ENCODE data around the gene TPRN.

Gene TPRN

GRCh38 chr9:137220317-137221094, 20.0 kb upstream of the TPRN start:
- TF ChIP-seq CTCF (IDR thresholded peaks at IDR 0.05) = no peak
- peaks cover 0 to 11% (median 0%) of the 10 kb centered on the region in 3 donors for H3K36me3 ChIP-seq
- intact Hi-C loops (cut with DNase I; ENCODE audit: low total_unique reads) = loop anchor here (5.0 kb wide), 1 partner anchor 33 kb away; the partner anchor contains the start of genes ANAPC2 and SSNA1
- H3K9me3 ChIP-seq = no peaks in the 10 kb centered on the region
- H3K4me1 ChIP-seq = peaks cover 0 to 56% (median 32%) of the 10 kb centered on the region in 4 donors
- no peak overlapping the region for H3K4me3 ChIP-seq
- no peak overlapping the region for H3K27ac ChIP-seq
- peaks cover 0 to 8% of the 10 kb centered on the region in 2 donors for H3K27me3 ChIP-seq
- DNase-seq = no peak

- Histone ChIP-seq H3K27me3 (peaks cover 0 to 8% of the 10 kb centered on the region in 2 donors), H3K36me3 (peaks cover 0 to 18% (median 0%) of the 10 kb centered on the region in 3 donors), H3K4me3 (no peak overlapping the region), H3K27ac (no peak overlapping the region), H3K4me1 (peaks cover 0 to 52% (median 32%) of the 10 kb centered on the region in 4 donors), H3K9me3 (no peaks in the 10 kb centered on the region)
- TF ChIP-seq CTCF (IDR thresholded peaks at IDR 0.05) = no peak
- DNase-seq = no peak
- intact Hi-C loops (cut with DNase I; ENCODE audit: low total_unique reads) = loop anchor here (5.0 kb wide), 1 partner anchor 33 kb away; the partner anchor contains the start of genes ANAPC2 and SSNA1
Measured at GRCh38 chr9:137219757-137220316, 19.3 kb upstream of the TPRN start.

GRCh38 chr9:137218754-137219271, 18.3 kb upstream of the TPRN start:
- no peak for TF ChIP-seq CTCF (IDR thresholded peaks at IDR 0.05)
- Histone ChIP-seq H3K27ac (no peak overlapping the region), H3K36me3 (peaks cover 0 to 24% (median 0%) of the 10 kb centered on the region in 3 donors), H3K4me3 (no peak overlapping the region), H3K4me1 (peaks cover 0 to 42% (median 27%) of the 10 kb centered on the region in 4 donors), H3K27me3 (peaks cover 0 to 8% of the 10 kb centered on the region in 2 donors), H3K9me3 (no peaks in the 10 kb centered on the region)
- intact Hi-C loops (cut with DNase I; ENCODE audit: low total_unique reads) = no loop called here
- DNase-seq = no peak

- H3K4me1 ChIP-seq = peaks cover 0 to 40% (median 26%) of the 10 kb centered on the region in 4 donors
- TF ChIP-seq CTCF (IDR thresholded peaks at IDR 0.05) = no peak
Measured at GRCh38 chr9:137218212-137218753, 17.7 kb upstream of the TPRN start.

GRCh38 chr9:137217276-137218211, 17.0 kb upstream of the TPRN start:
- peak overlapping the region; percentile 21 to 42 for H3K4me3 ChIP-seq
- peak overlapping the region; percentile 20 to 53 for H3K27ac ChIP-seq

More at GRCh38 chr9:137218212-137218753, 17.7 kb upstream of the TPRN start:
- no peaks in the 10 kb centered on the region for H3K9me3 ChIP-seq
- no peak overlapping the region for H3K27ac ChIP-seq
- no peak overlapping the region for H3K4me3 ChIP-seq
- H3K27me3 ChIP-seq = peaks cover 0 to 8% of the 10 kb centered on the region in 2 donors
- intact Hi-C loops (cut with DNase I; ENCODE audit: low total_unique reads) = no loop called here
- no peak for DNase-seq
- H3K36me3 ChIP-seq = peaks cover 0 to 24% (median 0%) of the 10 kb centered on the region in 3 donors

More at GRCh38 chr9:137217276-137218211, 17.0 kb upstream of the TPRN start:
- H3K27me3 ChIP-seq = peaks cover 0 to 8% of the 10 kb centered on the region in 2 donors
- H3K4me1 ChIP-seq = peaks cover 0 to 35% (median 21%) of the 10 kb centered on the region in 4 donors
- TF ChIP-seq CTCF (IDR thresholded peaks at IDR 0.05) = no peak
- no peaks in the 10 kb centered on the region for H3K9me3 ChIP-seq
- intact Hi-C loops (cut with DNase I; ENCODE audit: low total_unique reads) = no loop called here
- H3K36me3 ChIP-seq = peaks cover 0 to 24% (median 0%) of the 10 kb centered on the region in 3 donors
- DNase-seq = peak; percentile 60 to 80
